Kidney (tissue), 14 donors: Measurements from ENCODE around the gene RPS6KA2. TPM values are rescaled to one million over a fixed set of nuclear protein-coding genes. Genes with fewer than 3 reads are reported as not detected.
"Not testable (repeated sequence)": the region's sequence is repeated elsewhere in the genome, so short reads cannot be mapped to it uniquely, and the experiment has no call there.

Experiments used
- DNase-seq, 5 donors: peaks; one replicate each; pipeline ENCODE4 v3.0.0-alpha.2; 2013 to 2020
- FAIRE-seq: peaks from 2 replicates; lab custom pipeline; 2012; peaks lifted over from hg19 to GRCh38; lab: Jason Lieb, UNC
- H3K27ac ChIP-seq, 2 donors: one replicate each; pipeline ENCODE4 v1.7.0; 2013; ENCODE audit warnings: low read depth in 2 of 2, low read length in 2 of 2, inconsistent platforms in 1 of 2
- H3K27me3 ChIP-seq: one replicate; pipeline ENCODE4 v1.7.1; 2013; ENCODE audit warnings: low read length, inconsistent platforms; ENCODE audit not compliant: control insufficient read depth, insufficient read depth
- H3K36me3 ChIP-seq, 3 donors: one replicate each; pipeline versions ENCODE4 v1.7.0 to v1.7.1; 2013; ENCODE audit warnings: low read length in 3 of 3, control low read depth in 1 of 3, inconsistent platforms in 1 of 3; ENCODE audit not compliant: insufficient read depth in 3 of 3, control insufficient read depth in 2 of 3
- H3K4me1 ChIP-seq, 3 donors: one replicate each; pipeline versions ENCODE4 v1.7.0 to v1.7.1; 2013; ENCODE audit warnings: low read length in 3 of 3, inconsistent platforms in 1 of 3, low read depth in 1 of 3; ENCODE audit not compliant: control insufficient read depth in 2 of 3, insufficient read depth in 2 of 3
- H3K4me3 ChIP-seq, 3 donors: one replicate each; pipeline versions ENCODE4 v1.7.0 to v1.8.1; 2013; ENCODE audit warnings: low read length in 3 of 3, control low read depth in 1 of 3, inconsistent platforms in 1 of 3
- H3K9ac ChIP-seq, 3 donors: one replicate each; pipeline versions ENCODE4 v1.7.0 to v1.7.1; 2013; ENCODE audit warnings: low read length in 3 of 3, control low read depth in 1 of 3, inconsistent platforms in 1 of 3
- H3K9me3 ChIP-seq, 3 donors: one replicate each; pipeline versions ENCODE4 v1.7.0 to v1.7.1; 2013; ENCODE audit warnings: low read length in 3 of 3, control low read depth in 1 of 3, inconsistent platforms in 1 of 3; ENCODE audit not compliant: control insufficient read depth in 2 of 3, insufficient read depth in 1 of 3
- CTCF ChIP-seq: IDR thresholded peaks from 3 replicates; pipeline ENCODE4 v1.5.1; 2012; ENCODE audit warnings: mild to moderate bottlenecking, moderate library complexity, borderline replicate concordance; ENCODE audit not compliant: insufficient read depth; ENCODE audit errors: extremely low read depth
- intact Hi-C: fragments of 100-400 bp; cut with DNase I; formaldehyde crosslinking; loops from one replicate; pipeline ENCODE4 v1.11.1; 2022
- polyA plus RNA-seq: library from polyadenylated mRNA; stranded (reverse); fragments of 350-450 nt; fragmentation: Illumina TruSeq; extraction: RNeasy Lipid Tissue Mini Kit (QIAGEN cat#74804); gene quantifications from one replicate; pipeline ENCODE4 v1.2.3, GENCODE V29; 2014; ENCODE audit warnings: low read depth, low replicate concordance; ENCODE audit not compliant: insufficient read depth
- total RNA-seq: library from RNA; stranded (reverse); fragmentation: NEBNext Ultra II Directional; extraction: Animal tissue kit (Norgen Biotek cat#: 25700); gene quantifications from one replicate; pipeline ENCODE4 v1.2.1, GENCODE V29; 2021
- donor health status: control.
- donor health status: control.
- donor health status: control.
- donor health status: control.
- donor health status: control.
- donor health status: DM: yes; HTN: yes; CAD: no.
- donor health status: Normal renal cell carcinoma (clear cell type).

Gene RPS6KA2
- total and polyA plus RNA-seq, 2 donors from 2014 or later: 12.3 to 61.2 TPM

GRCh38 chr6:166389119-166389518, 237.9 kb downstream of the RPS6KA2 start:
- no peak for TF ChIP-seq CTCF
- intact Hi-C loops: no loop called here
- Histone ChIP-seq H3K36me3 (no peaks in the 10 kb centered on the region), H3K9ac (no peak overlapping the region), H3K27me3 (no peaks in the 10 kb centered on the region), H3K9me3 (no peaks in the 10 kb centered on the region), H3K4me1 (peaks cover 0 to 19% (median 5%) of the 10 kb centered on the region in 3 donors), H3K27ac (peak overlapping the region in 1 of 2 donors; percentile 71), H3K4me3 (no peak overlapping the region)
- FAIRE-seq: no peak
- DNase-seq: no peak

DNA sequence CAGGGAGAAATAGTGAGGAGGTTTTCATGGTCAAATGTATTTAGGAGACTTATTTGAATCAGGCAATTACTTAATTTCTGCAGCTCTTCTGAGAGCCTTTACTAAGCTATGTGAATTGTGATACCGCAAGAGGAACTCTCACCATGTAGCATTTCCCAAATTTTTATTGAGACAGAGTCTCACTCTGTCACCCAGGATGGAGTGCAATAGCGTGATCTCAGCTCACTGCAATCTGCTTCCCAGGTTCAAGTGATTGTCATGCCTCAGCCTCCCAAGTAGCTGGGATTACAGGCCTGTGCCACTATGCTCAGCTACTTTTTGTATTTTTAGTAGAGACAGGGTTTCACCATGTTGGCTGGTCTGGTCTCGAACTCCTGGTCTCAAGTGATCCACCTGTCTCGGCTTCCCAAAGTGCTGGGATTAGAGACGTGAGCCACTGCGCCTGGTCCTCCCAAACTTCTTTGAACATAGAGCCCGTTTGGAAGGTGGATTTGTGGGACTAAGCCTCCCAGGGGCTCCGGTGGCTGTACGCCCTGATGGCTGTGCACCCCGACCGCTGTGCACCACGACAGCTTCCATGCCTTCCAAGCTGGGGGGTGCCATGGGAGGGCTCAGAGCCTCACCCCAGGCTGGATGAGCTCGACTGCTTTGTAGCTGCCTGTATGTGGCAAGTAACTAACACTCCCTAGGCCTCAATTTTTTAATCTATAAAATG, 238.6 kb downstream of the RPS6KA2 start:
- H3K9ac ChIP-seq: no peak overlapping the region
- FAIRE-seq: no peak
- TF ChIP-seq CTCF: no peak
- H3K27me3 ChIP-seq: no peaks in the 10 kb centered on the region
- H3K36me3 ChIP-seq: no peaks in the 10 kb centered on the region
- H3K9me3 ChIP-seq: no peaks in the 10 kb centered on the region
- no peak for DNase-seq
- H3K27ac ChIP-seq: peak overlapping the region; percentile 28 to 71
- H3K4me3 ChIP-seq: no peak overlapping the region
- intact Hi-C loops: no loop called here
- H3K4me1 ChIP-seq: peaks cover 0 to 19% (median 5%) of the 10 kb centered on the region in 3 donors

- H3K9ac ChIP-seq: peak overlapping the region in 1 of 3 donors; percentile 44
- DNase-seq (peak in 2 of 5 donors; percentile 48 to 51), FAIRE-seq (peak; percentile 52)
- H3K27ac ChIP-seq: peak overlapping the region; percentile 59 to 71
- peaks cover 0 to 19% (median 5%) of the 10 kb centered on the region in 3 donors for H3K4me1 ChIP-seq
- intact Hi-C loops: no loop called here
- H3K4me3 ChIP-seq: peak overlapping the region in 1 of 3 donors; percentile 26
- no peaks in the 10 kb centered on the region for H3K36me3 ChIP-seq
- H3K9me3 ChIP-seq: no peaks in the 10 kb centered on the region
- no peaks in the 10 kb centered on the region for H3K27me3 ChIP-seq
- no peak for TF ChIP-seq CTCF
Observed at GRCh38 chr6:166387642-166388289, 239.3 kb downstream of the RPS6KA2 start.

GRCh38 chr6:166387098-166387497, 240.0 kb downstream of the RPS6KA2 start:
- H3K9me3 ChIP-seq, intact Hi-C loops, FAIRE-seq, H3K36me3 ChIP-seq, H3K27me3 ChIP-seq, DNase-seq: not testable (repeated sequence)
- H3K4me3 ChIP-seq: peak overlapping the region in 1 of 3 donors; percentile 26
- H3K4me1 ChIP-seq: peaks cover 0 to 19% (median 5%) of the 10 kb centered on the region in 3 donors
- peak overlapping the region in 1 of 2 donors; percentile 35 for H3K27ac ChIP-seq
- peak overlapping the region in 1 of 3 donors; percentile 44 for H3K9ac ChIP-seq
